Measurements from ENCODE around the gene KCNJ16.

KCNJ16 gene

DNA sequence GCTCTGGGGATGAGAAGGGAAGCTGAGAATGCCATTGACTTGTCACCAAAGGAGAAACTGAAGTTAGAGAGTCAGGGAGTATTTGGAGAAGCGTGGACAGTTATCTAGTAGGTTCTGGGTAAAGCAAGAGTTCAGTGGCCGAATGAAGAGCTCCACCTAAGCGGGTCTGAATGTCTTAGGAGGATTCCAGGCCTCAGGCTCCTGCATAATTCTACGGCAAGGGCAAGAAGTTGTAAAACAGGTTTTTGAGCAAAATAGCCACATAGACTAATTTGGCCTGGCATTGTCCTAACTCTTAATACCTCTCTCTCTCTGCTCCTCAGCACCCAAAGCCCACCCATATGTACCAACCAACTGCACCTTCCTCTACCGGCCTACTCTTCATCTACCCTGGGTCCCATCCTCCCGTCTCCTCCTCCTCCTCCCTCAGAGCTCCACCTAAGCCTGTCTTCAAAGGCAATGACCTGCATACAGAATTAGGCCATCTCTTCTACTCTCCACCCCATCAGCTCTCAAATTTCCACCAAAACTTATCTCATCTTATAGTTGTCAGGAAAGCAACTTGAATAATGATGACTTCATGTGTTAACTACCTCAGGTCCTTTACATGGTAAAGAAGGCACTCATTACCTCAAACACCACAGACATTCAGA is 52.3 kb downstream of the KCNJ16 start:
- no peak for DNase-seq

DNA sequence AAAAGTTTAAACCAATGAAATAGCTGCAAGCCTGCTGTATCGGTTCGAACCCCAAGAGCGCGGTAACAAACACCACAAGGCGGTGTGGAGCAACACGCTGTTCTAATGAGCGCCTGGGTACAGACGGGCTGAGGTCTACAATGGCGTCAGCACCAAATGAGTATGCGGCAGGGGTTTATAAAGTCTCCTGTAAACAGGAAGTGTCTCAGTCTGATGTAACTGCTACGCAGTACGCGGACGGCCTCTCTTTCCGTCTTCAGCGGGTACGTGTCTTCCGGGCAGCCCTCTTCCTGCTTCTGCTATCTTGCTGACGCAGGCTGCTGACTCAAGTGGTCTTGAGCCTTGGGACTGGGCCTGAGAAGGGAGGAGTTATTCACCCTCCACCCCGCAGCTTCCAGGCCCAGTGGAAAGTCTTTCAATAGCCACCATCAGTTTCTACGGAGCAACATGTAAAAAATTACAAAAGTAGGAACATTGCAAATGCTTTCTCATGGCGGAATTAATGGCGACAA is 53.8 kb downstream of the KCNJ16 start:
- DNase-seq, result no peak

DNA sequence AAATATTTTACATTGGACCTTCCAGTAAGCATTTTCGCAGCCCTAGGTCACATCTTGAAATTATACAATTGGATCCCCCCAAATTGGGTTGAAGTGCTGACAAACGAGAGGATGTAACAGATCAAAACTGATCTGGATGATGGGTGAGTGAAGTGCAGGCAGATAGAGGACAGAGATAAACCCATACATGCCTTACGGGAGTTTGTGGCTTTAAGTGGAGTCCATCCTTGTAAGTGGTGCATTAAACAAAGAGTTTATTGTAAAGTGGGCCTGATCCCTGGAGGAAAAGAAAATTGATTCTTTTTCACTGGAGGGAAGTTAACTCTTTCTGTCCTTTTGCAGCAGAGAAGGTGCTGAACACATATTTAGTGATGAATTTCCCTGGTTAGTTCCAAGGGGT is 55.3 kb downstream of the KCNJ16 start:
- no peak for DNase-seq

DNA sequence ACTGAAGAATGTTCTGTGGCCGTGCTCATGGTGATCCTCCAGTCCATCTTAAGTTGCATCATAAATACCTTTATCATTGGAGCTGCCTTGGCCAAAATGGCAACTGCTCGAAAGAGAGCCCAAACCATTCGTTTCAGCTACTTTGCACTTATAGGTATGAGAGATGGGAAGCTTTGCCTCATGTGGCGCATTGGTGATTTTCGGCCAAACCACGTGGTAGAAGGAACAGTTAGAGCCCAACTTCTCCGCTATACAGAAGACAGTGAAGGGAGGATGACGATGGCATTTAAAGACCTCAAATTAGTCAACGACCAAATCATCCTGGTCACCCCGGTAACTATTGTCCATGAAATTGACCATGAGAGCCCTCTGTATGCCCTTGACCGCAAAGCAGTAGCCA is 57.5 kb downstream of the KCNJ16 start:
- DNase-seq, result no peak

DNA sequence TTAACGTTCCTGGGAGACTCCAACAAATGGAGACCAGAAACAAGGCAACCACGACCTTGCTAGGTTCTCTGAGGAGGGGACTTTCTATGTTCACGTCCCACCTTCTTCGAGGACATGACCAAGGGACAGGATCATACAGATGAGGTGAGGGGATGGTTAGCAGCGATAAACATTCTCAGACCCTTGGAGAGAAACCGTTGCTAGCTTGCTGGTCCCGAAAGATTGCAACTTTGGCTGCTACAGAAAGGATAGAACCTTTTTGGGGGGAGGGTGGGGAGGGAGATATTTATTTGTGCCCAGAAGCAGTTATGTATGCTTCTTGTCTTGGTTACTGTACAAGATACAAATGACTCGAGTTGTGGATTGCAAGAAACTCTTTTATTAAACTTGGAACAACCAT is 59.0 kb downstream of the KCNJ16 start:
- no peak for DNase-seq

DNA sequence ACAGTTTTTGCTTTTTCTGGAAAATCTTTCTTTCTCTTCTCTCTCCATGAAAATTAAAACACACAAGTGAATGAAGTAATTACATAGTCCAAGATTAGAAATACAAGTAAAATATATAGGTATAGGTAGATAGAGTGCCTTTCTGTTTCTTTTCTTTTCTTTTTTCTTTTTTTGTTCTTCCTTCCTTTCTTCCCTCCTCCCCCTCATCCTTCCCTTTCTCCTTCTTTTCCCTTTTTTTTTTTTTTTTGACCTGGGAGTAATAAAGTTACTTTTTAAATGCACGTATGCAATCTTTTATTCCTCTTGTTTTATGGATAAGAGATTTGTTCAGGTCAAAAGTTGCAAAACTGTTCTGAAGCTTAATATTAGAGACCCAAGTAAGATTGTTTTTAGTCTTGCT is 59.8 kb downstream of the KCNJ16 start:
- DNase-seq, result no peak

DNA sequence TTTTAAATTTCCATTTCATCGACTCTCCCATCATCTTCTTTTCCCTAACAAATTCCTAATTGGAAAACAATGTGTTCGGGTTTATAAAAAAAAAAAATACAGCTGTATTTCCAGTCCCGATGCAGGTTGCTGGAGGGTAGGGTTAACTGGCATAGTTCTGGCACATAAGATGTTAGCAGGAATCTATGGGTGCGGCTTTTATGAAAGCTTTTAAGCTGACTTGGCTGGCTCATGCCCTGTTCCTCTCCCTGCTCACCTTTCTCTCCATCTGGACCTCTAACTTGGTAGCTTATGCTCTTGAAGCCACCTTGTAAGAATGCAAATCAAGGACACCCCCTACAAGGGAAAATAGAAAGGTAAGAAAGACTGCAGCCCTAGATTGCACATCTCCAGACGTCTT is 61.1 kb downstream of the KCNJ16 start:
- no peak for DNase-seq

DNA sequence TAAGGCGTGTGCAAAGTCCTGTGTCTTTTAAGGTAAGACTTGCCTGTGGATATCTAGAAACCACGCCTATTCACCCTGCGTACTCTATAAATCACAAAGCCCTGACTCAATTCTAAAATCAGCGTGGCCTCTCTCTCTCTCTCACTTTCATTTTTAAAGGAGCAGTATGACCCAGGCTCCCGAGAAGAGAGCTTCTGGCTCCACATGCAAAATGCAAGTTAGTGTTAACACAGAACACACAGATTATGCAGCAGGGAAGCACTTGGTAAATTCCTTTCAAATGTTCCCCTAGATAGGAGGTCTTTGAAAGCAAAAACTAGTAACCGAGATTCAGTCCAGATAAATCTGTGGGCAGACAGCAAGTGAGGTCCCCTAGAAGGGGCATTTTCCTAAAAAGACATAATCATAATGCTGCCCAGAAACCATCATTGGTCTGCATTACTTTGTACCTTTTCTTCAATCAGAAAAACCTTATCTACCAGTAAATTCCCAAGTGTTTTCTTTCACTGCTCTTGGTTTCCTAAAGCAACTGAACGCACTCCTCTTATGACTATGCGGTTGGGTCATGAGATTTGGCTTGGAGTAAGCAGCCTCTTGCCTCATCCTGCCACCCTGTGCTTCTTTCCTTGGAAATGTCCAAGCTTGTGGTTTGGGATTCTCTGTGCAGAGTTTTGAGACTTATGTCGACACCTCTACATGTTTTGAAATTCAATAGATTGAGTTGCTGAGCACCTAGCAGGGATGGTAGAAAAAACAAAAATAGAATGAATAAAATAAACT is 62.6 kb downstream of the KCNJ16 start:
- DNase-seq, result peak in 21 of 56 donors; percentile 1 to 49 (median 6)

DNA sequence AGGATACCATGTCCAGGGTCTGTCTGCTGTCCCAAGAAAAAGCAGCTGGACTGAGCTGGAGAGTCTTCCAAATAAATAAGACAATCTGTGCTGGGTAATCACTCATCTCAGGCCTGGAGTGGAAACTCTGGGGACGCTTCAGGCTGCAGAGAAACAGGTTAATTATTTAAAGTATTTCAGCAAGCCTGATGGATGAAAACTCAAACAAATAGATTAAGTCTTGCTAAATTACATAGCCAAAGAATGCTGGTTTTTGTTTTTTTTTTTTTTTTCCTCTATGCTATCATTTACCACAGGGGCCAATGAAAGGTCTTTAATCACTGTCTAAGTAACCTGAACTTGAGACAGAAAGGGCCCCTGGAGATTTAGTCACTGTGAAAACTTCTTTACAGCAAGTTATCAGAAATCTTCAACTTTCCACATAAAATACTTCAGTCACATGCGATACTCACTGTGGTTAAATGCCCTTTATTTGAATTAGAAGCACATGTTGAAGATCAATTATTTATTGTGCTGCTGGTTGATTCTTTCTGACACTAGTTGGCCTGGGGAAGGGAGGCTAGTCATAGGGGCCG is 63.4 kb downstream of the KCNJ16 start:
- no peak for DNase-seq

DNA sequence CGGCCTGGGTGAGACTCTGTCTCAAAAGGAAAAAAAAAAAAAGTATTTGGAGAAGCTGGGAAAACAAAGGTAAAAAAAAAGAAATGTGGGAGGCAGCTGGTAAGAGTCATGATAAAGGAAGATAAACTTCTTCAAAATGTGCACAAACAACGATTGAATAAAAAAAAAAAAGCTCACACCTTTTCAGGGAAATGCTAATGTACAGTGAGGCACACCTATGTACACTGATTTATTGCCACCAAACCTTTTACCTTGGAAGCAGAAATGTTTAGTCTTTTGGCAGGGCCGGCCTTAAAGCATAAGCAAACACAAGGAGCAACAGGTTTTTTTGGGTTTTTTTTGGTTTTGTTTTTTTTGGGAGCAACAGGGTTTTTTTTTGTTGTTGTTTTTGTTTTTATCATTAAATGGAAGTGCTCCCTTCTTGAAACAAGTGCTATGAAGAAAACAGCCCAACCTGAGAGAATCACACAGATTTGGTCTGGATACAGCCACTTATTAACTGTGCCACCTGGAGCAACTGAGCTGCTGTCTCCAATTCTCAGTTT is 64.5 kb downstream of the KCNJ16 start:
- no peak for DNase-seq

DNA sequence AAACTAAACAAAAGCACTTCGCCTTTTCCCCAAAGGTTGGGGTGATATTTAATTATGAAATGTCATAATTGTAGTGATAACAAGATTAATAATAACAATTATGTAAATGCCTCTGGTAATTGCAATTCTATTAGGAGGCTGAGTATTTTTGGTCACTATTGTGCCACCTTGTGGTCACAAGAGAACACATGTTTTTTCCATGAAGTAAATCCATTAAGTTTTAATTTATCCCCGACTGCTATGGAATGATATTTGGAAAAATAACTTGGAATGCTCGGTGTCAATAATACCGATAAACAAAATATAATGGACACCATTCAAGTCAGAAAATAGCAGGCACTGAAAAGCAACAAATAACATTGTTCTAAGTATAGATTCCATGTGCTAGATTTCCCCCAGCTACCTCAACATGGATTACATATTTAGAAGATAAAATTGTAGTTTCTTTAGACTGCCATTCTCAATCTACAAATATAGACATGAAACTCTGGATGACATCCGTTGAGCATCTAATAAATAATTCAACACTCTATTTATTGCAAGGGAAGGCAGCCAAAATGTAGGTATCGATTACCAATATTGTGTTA is 69.3 kb downstream of the KCNJ16 start:
- DNase-seq, result peak in 2 of 56 donors; percentile 1 to 24

DNA sequence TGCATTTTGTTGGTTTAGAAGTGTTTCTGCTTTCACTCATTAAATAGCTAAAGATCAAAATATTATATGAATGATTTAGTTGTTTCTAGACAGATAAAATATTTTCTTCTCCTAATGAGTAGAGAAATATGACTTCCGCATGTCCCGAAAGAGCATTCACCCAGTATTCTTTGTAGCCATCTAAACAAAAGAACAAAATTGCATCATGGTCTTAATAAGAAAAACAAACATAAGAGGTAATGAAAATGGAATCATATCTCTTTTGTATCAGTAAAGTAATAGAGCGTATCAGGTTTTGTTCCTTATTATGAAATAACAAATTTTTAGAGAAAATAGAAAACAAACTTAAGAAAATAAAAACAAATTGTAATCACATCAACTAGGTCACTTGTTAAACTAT is 78.2 kb downstream of the KCNJ16 start:
- DNase-seq, result no peak

DNA sequence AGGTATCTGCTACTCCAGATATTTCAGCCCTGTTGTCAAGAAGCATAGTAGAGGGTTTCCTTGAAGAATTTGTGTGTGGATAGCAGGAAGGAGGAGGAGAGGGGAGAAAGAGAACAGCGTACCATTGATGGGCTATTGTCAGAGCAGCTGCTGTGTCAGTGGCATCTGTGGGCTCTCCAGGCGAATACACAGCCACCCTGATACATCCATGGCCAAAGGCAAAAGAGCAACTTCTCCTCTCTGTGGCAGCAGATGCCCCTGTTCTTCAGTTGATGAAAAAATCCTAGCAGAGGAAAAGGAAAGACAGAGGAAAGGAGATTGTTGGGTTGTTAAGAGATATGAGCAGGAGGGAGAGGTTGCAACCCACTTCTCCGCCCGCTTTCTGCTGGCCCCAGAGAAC is 82.1 kb downstream of the KCNJ16 start:
- peak in 27 of 56 donors; percentile 3 to 62 (median 23) for DNase-seq

DNA sequence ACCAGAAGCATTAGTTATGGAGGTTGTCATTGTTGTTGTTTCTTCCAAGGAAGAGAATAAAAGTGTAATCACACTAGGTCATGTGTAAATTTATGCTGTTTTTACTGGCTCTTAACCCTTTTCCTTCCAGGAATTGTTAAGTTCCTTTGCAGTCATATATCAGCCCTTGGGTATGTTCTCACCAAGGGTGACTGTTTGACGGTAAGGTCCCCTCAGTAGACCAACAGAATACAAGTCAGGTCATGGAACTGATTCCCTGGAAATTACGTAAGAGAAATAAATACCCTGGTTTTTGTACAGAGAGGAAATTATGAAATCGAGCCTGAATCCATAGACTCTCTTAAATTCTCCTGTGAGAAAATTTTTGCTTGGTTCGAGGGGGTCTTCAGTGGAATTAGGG is 83.2 kb downstream of the KCNJ16 start:
- DNase-seq, result no peak

DNA sequence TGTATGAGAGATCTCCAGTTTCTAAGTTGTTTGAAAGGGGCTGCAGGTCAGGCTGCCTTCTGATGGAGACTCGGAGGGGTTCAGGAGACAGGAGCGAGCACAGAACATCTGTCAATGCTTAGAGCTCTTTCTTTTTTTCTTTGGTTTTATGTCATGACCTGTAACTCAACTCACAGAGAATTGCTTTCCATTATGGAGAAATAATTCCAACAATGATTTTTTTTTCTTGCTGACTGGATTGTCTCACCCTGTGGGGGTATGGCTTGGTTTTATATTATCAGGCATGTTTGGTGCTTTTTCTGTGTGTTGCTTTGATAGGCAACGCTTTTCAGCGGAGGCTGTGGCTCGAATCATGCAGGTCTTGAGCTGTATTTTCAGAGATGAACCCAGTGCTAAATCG is 83.6 kb downstream of the KCNJ16 start:
- no peak for DNase-seq

DNA sequence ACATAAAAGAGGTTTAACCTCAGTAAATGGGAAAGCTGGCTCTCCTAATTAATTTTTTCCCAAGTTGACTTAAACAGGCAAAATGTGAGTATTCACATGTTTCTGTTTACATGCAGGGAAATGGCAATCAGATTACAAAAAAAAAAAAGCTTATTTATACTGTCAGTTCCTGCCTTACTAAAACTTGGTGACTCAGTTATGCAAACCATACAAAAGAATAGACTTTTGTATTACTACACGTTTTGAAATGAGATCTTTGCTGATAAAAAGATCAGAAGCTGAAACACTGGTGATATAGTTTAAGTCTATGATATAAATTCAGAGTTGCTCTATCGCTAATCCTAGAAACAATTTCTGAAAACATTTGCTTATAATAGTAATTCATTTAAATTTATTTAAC is 85.0 kb downstream of the KCNJ16 start:
- no peak for DNase-seq

DNA sequence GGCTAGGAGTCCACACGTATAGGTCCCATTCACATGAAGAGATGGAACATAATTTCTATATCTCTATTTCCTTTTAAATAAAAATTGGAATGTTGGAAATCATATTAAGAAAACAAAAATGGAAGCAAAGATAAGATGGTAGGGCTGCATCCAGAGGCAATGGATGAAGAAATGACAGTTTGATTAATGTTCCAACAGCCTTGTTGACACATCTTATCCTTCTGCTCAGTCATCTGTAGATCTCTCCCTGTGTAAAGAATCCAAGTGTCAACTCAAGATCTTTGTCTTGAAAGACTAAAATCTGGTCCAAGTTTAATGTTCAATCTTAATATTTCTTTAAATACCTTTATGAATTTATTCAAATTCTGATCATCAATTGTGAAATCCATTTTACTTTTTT is 86.5 kb downstream of the KCNJ16 start:
- no peak for DNase-seq

DNA sequence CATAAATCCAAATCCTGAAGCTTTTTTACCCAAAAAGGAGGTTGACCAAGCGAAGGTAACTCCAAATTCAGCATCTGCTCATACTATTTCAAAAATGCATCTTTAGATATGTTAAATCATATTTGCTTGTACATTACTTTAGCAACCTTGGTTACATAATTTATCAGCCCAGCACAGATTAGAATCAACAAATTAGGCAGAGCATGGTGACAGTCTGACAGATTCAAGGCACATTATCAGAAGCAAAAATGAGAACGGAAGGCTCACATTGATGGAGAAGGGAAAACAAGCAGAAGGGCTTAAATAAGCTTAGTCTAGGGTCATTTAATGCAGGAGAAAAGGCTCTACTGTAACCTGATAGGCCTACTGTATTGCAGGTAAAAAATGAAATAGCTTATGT is 90.4 kb downstream of the KCNJ16 start:
- no peak for DNase-seq

DNA sequence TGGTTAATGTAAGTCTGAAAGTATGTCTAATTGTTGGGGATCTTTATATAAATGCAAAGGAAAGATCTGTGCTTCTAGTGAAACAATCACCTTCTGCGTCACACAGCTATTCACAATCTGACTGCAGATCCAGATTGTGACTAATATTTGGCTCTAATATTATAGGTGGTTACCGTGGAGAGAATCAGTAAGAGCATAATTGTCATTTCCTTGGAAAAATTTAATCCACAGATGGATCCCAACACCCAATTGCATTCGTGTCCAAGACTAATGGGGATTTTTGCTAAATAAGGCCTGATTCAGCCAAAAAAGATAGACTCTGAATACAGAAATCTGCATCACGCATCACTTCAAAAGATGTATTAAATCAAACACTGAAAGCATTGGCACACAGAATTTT is 91.6 kb downstream of the KCNJ16 start:
- DNase-seq, result no peak

DNA sequence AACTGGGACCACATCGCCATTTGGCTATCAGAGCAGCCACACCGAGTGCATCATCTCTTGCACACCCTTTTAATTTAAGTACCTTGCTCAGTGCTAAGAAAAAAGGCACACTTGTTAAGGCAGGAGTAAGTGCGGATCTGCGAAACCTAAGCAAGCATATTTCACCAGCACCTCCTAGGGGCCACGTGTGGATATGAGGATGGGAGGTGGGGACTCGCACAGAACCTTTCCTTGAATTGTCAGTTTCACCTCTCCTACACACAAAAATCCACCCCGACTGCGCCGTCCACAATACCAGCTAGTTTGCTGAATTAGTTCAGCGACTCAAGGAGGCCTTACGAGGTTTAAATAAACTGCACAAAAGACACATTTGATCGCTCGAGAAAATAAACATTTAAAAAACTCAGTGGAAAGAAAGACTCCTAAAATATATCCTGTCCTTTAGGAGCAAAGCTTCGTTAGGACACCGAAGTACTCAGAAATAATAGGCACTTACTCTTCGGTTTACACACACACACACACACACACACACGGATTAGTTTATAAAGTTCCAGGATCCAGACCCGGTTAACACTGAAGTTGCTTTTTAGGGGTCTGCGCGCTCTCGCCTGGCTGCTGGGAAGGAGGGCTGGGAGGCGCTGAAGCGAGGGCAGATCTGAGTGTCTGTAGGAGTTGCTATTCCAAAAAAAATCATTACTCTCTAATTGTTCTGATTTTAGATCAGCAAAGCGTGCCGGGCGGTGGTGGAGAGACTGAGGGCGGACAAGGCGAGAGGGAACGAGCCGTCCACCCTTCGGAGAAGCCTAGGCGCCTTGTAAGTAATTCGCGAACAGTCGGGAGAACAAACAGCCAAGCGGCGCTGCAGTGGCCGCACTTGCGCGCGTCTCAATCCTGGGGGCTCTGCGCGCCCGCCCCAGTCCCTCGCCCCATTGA is 93.3 kb downstream of the KCNJ16 start:
- peak in 52 of 56 donors; percentile 39 to 86 (median 68) for DNase-seq
